H1 (cell line): ENCODE results near the gene ASB7. TPM values are rescaled to one million over a fixed set of nuclear protein-coding genes. Genes with fewer than 3 reads are reported as not detected.
"Not testable (repeated sequence)": the region's sequence is repeated elsewhere in the genome, so short reads cannot be mapped to it uniquely, and the experiment has no call there.

ENCODE experiments used
- CTCF ChIA-PET: fragments of 300-600 bp; sonication (Branson Sonifier 250); formaldehyde crosslinking; loops from one replicate; lab custom pipeline; 2021; ENCODE audit not compliant: partially characterized antibody; lab: Charles Lee
- POLR2A ChIA-PET: fragments of 300-600 bp; sonication (Branson Sonifier 250); formaldehyde crosslinking; loops from one replicate; lab custom pipeline; 2021; ENCODE audit warnings: inconsistent platforms; ENCODE audit not compliant: partially characterized antibody; lab: Charles Lee
- DNase-seq, 2 experiments: peaks; one replicate each; pipeline versions ENCODE4 v3.0.0 to v3.0.0-alpha.2; 2010 to 2022; ENCODE audit warnings: low spot score in 2 of 2, low read depth in 1 of 2, mixed read lengths in 1 of 2
- FAIRE-seq: peaks from 2 replicates; lab custom pipeline; 2011; peaks lifted over from hg19 to GRCh38; lab: Jason Lieb, UNC
- H2AFZ ChIP-seq: 2 replicates; pipeline ENCODE4 v1.8.1; 2012; ENCODE audit warnings: low read length, inconsistent platforms
- H2AK5ac ChIP-seq: 2 replicates; pipeline ENCODE4 v1.6.1; 2013; ENCODE audit warnings: low read depth, low read length
- H2BK120ac ChIP-seq: replicated peaks from 2 replicates; pipeline ENCODE3; 2013; ENCODE audit warnings: low read depth, low read length, inconsistent platforms
- H2BK12ac ChIP-seq: 2 replicates; pipeline ENCODE4 v1.6.1; 2013; ENCODE audit warnings: low read depth, low read length
- H2BK15ac ChIP-seq: 2 replicates; pipeline ENCODE4 v1.6.1; 2013; ENCODE audit warnings: low read length
- H2BK20ac ChIP-seq: 2 replicates; pipeline ENCODE4 v1.6.1; 2013; ENCODE audit warnings: low read length
- H2BK5ac ChIP-seq: 2 replicates; pipeline ENCODE4 v1.6.1; 2013; ENCODE audit warnings: low read depth, low read length
- H3K14ac ChIP-seq: 2 replicates; pipeline ENCODE4 v1.6.1; 2013; ENCODE audit warnings: inconsistent platforms; ENCODE audit not compliant: insufficient read length
- H3K18ac ChIP-seq: 2 replicates; pipeline ENCODE4 v1.6.1; 2013; ENCODE audit warnings: low read length; ENCODE audit errors: extremely low read depth
- H3K23ac ChIP-seq: 2 replicates; pipeline ENCODE4 v1.6.1; 2013; ENCODE audit warnings: inconsistent platforms; ENCODE audit not compliant: insufficient read length
- H3K23me2 ChIP-seq: 2 replicates; pipeline ENCODE4 v1.6.1; 2013; ENCODE audit warnings: low read depth, low read length
- H3K27ac ChIP-seq: 2 replicates; pipeline ENCODE4 v1.6.1; 2011; ENCODE audit warnings: low read depth, low read length, inconsistent platforms
- H3K27me3 ChIP-seq, 4 experiments: replicated peaks in 1 of 4; 1 replicate in 1 of 4; 2 replicates in 3 of 4; pipeline versions ENCODE4 v1.6.1 to v1.8.1; 2011 to 2013; ENCODE audit warnings: low read length in 3 of 4, mild to moderate bottlenecking in 3 of 4, inconsistent platforms in 2 of 4, mixed read lengths in 2 of 4, moderate library complexity in 1 of 4; ENCODE audit not compliant: control insufficient read depth in 3 of 4, insufficient read depth in 3 of 4; ENCODE audit errors: extremely low read depth in 1 of 4
- H3K36me3 ChIP-seq, 4 experiments: 2 replicates each; pipeline versions ENCODE4 v1.6.1 to v1.8.1; 2011 to 2013; ENCODE audit warnings: mild to moderate bottlenecking in 4 of 4, low read length in 3 of 4, moderate library complexity in 2 of 4, control low read depth in 1 of 4, inconsistent platforms in 1 of 4; ENCODE audit not compliant: insufficient read depth in 4 of 4, control insufficient read depth in 2 of 4
- H3K4ac ChIP-seq: replicated peaks from 2 replicates; pipeline ENCODE3; 2013; ENCODE audit warnings: low read length, low read depth, mixed read lengths, inconsistent platforms; ENCODE audit not compliant: insufficient read length
- H3K4me1 ChIP-seq, 4 experiments: replicated peaks in 1 of 4; 1 replicate in 1 of 4; 2 replicates in 3 of 4; pipeline versions ENCODE4 v1.6.1 to v1.8.1; 2011 to 2013; ENCODE audit warnings: low read length in 3 of 4, inconsistent platforms in 2 of 4, mixed read lengths in 1 of 4; ENCODE audit not compliant: insufficient read depth in 4 of 4, control insufficient read depth in 3 of 4
- H3K4me2 ChIP-seq, 2 experiments: 2 replicates each; pipeline versions ENCODE4 v1.6.1 to v1.8.1; 2011 to 2013; ENCODE audit warnings: low read depth in 2 of 2, low read length in 2 of 2, control low read depth in 1 of 2, inconsistent platforms in 1 of 2, mild to moderate bottlenecking in 1 of 2; ENCODE audit not compliant: insufficient read depth in 1 of 2
- H3K4me3 ChIP-seq, 4 experiments: fragments of 200-600, 300-600 bp in 1 of 4; sonication (generic), shearing (Covaris generic), sonication (Bioruptor Twin) in 1 of 4; 2 replicates each; pipeline versions ENCODE4 v1.5.1 to v1.8.1; 2011 to 2016; ENCODE audit warnings: low read length in 4 of 4, low read depth in 3 of 4, control low read depth in 2 of 4, inconsistent platforms in 2 of 4, mild to moderate bottlenecking in 2 of 4, mixed read lengths in 1 of 4, moderate library complexity in 1 of 4; ENCODE audit not compliant: insufficient read depth in 2 of 4; ENCODE audit errors: extremely low read depth in 1 of 4
- H3K56ac ChIP-seq: replicated peaks from 2 replicates; pipeline ENCODE3; 2013; ENCODE audit warnings: low read depth, mild to moderate bottlenecking, mixed read lengths, low read length, inconsistent platforms; ENCODE audit not compliant: insufficient read length
- H3K79me1 ChIP-seq: 2 replicates; pipeline ENCODE4 v1.6.1; 2013; ENCODE audit warnings: low read depth, low read length, control low read depth
- H3K79me2 ChIP-seq, 2 experiments: 2 replicates each; pipeline versions ENCODE4 v1.6.1 to v1.8.1; 2012 to 2013; ENCODE audit warnings: low read length in 2 of 2, mild to moderate bottlenecking in 2 of 2, inconsistent platforms in 1 of 2; ENCODE audit not compliant: insufficient read depth in 2 of 2, control insufficient read depth in 1 of 2
- H3K9ac ChIP-seq, 4 experiments: replicated peaks in 1 of 4; 1 replicate in 1 of 4; 2 replicates in 3 of 4; pipeline versions ENCODE4 v1.6.1 to v1.8.1; 2011 to 2013; ENCODE audit warnings: low read depth in 3 of 4, low read length in 3 of 4, control low read depth in 2 of 4, mild to moderate bottlenecking in 2 of 4, moderate library complexity in 2 of 4, inconsistent platforms in 1 of 4; ENCODE audit errors: extremely low read depth in 1 of 4
- H3K9me3 ChIP-seq, 2 experiments: 2 replicates each; pipeline versions ENCODE4 v1.6.1 to v1.8.1; 2012 to 2013; ENCODE audit warnings: mild to moderate bottlenecking in 2 of 2, moderate library complexity in 2 of 2, control low read depth in 1 of 2, inconsistent platforms in 1 of 2, low read depth in 1 of 2, low read length in 1 of 2, mixed read lengths in 1 of 2; ENCODE audit not compliant: insufficient read depth in 2 of 2
- H4K20me1 ChIP-seq, 2 experiments: replicated peaks in 1 of 2; 2 replicates each; pipeline versions ENCODE3 to v1.8.1; 2011 to 2013; ENCODE audit warnings: inconsistent platforms in 2 of 2, low read length in 2 of 2, mild to moderate bottlenecking in 1 of 2; ENCODE audit not compliant: insufficient read depth in 2 of 2, control insufficient read depth in 1 of 2
- H4K5ac ChIP-seq: 2 replicates; pipeline ENCODE4 v1.6.1; 2013; ENCODE audit warnings: low read length, low read depth, mixed read lengths, inconsistent platforms; ENCODE audit not compliant: insufficient read length
- H4K8ac ChIP-seq: 2 replicates; pipeline ENCODE4 v1.8.0; 2013; ENCODE audit warnings: mild to moderate bottlenecking, moderate library complexity, low read length, inconsistent platforms; ENCODE audit not compliant: insufficient read depth; ENCODE audit errors: extremely low read depth
- H4K91ac ChIP-seq: replicated peaks from 2 replicates; pipeline ENCODE3; 2013; ENCODE audit warnings: low read length, mixed read lengths, inconsistent platforms; ENCODE audit not compliant: insufficient read length
- whole genome bisulfite sequencing, 2 experiments: shearing (Covaris generic) in 1 of 2; methylation state at CpG; one replicate each; pipeline versions ENCODE4 v1.1.6 to v1.1.7; 2013 to 2015; ENCODE audit warnings: low lambda C conversion rate in 2 of 2, mixed read lengths in 2 of 2, inconsistent platforms in 1 of 2, low coverage in 1 of 2, missing lambda C conversion rate in 1 of 2; ENCODE audit not compliant: insufficient replicate concordance in 2 of 2, insufficient coverage in 1 of 2, insufficient read length in 1 of 2; ENCODE audit errors: extremely low coverage in 1 of 2, missing lambda C conversion rate in 1 of 2; 5-methylcytosine and 5-hydroxymethylcytosine counted together
- polyA plus RNA-seq, 7 experiments: library from polyadenylated mRNA; depleted of rRNA in 3 of 7; stranded (reverse) in 5 of 7; unstranded in 2 of 7; fragments of >200 nt in 5 of 7; fragments of 200-250 nt in 2 of 7; gene quantifications; 1 replicate in 5 of 7; 2 replicates in 1 of 7; 4 replicates in 1 of 7; pipeline versions ENCODE4 v1.2.1 to v1.2.3, GENCODE V29; 2011 to 2013; ENCODE audit warnings: missing spikeins in 2 of 7, mixed read lengths in 2 of 7
- total RNA-seq: library from RNA; stranded (reverse); fragmentation: NEBNext Ultra II Directional; extraction: Animal tissue kit (Norgen Biotek cat#: 25700); gene quantifications from 2 replicates; pipeline ENCODE4 v1.2.1, GENCODE V29; 2021

ASB7 gene
- total and polyA plus RNA-seq, 2 of the 8 experiments (the other 6 are each of a cell fraction or from before 2014, with no cell fraction given) = 5.2 to 12.8 TPM

DNA sequence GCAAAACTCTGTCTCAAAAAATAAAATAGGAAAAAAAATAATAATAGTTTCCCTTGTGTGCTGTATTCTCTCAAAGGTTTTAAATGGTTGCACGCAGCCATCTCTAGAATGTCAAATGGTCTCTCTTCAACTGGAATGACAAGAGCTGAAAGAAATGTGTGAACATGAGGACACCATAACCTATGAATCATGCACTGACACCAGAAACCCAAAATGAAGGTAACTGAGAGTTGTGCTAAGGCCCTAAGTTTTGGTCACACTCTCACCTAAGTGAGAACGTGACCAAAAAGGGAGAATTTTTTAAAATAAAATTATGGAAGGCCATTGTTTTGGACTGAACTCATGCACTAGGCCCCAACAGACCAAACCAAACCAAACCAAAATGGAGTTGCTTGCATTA, 11.2 kb upstream of the ASB7 start:
- peaks cover 38 to 42% of the 10 kb centered on the region in 2 experiments for H3K9me3 ChIP-seq
- WGBS, 2 experiments = 100% methylated on average over 2 of the region's 2 CpGs; no CpG with 5 or more reads in 1 of the 2 experiments

More for the DNA sequence above, 11.2 kb upstream of the ASB7 start:
- H3K4ac ChIP-seq, H3K4me2 ChIP-seq, H3K18ac ChIP-seq, H3K23ac ChIP-seq, H2BK15ac ChIP-seq, H3K79me2 ChIP-seq, H3K9ac ChIP-seq, POLR2A ChIA-PET, H3K14ac ChIP-seq, H3K27me3 ChIP-seq, H2AFZ ChIP-seq, H3K4me1 ChIP-seq, H4K91ac ChIP-seq, H2BK5ac ChIP-seq, H3K56ac ChIP-seq, FAIRE-seq, H3K36me3 ChIP-seq, H3K79me1 ChIP-seq, H4K20me1 ChIP-seq, H3K23me2 ChIP-seq, H4K5ac ChIP-seq, H2BK20ac ChIP-seq, H2AK5ac ChIP-seq, DNase-seq, H2BK12ac ChIP-seq, H4K8ac ChIP-seq, H2BK120ac ChIP-seq, H3K27ac ChIP-seq, H3K4me3 ChIP-seq: not testable (repeated sequence)
- CTCF ChIA-PET = interaction anchor here (0.7 kb wide), 1 partner anchor 242 kb away, joined by 3 read pairs; no protein-coding TSS in a partner anchor
